HG03460 (cell line): ENCODE results near the gene TEP1.
"Not testable (repeated sequence)": the region's sequence is repeated elsewhere in the genome, so short reads cannot be mapped to it uniquely, and the experiment has no call there.

Experiments
- ATAC-seq: cut with Tn5 transposase; IDR thresholded peaks from one replicate; pipeline ENCODE4 v1.9.1; 2021; ENCODE audit not compliant: unreplicated experiment

TEP1 gene

DNA sequence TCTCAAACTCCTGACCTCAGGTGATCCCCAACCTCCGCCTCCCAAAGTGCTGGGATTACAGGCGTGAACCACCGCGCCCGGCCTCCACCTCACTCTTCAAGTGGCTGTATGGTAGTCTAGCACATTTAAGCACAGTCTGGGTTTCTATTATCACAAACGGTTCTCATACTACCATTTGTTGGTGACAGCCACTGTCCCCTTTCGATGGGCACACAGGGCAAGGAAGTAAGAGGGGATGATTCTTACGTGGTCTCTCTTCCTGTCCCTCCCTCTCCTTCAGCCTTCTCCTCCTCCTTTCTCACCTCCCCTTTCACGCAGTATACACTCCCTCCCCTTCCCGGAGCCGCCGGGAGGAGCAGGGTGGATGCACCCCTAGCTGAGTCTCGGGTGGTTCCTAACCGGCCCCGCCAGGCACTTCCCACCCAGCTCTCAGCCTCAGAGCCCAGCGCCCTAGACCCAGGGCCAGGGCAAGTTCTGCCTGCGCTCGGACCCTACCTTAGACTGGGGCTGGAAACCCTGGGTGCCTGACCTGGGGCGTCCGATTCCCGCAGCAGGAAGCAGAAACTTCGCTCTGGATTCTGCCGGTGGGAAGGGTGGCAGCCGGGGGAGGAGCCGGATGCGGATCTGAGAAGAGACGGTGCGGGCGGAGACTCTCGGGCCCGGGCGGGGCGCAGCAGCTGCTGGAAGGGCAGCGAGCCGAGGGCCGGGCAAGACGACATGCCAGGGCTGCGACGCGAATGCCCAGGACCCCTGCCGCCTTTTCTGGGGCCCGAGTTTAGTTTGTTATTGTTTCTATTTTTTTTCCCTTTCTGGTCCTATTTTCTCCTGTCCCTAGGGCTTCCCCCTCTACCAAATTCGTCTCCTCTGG, at the start of gene TEP1:
TSS of gene TEP1 (minus strand) at position 626 of the 868 bp plus-strand sequence. CDS start 5,062 bp downstream, outside the sequence.
- peak; percentile 78 for ATAC-seq

DNA sequence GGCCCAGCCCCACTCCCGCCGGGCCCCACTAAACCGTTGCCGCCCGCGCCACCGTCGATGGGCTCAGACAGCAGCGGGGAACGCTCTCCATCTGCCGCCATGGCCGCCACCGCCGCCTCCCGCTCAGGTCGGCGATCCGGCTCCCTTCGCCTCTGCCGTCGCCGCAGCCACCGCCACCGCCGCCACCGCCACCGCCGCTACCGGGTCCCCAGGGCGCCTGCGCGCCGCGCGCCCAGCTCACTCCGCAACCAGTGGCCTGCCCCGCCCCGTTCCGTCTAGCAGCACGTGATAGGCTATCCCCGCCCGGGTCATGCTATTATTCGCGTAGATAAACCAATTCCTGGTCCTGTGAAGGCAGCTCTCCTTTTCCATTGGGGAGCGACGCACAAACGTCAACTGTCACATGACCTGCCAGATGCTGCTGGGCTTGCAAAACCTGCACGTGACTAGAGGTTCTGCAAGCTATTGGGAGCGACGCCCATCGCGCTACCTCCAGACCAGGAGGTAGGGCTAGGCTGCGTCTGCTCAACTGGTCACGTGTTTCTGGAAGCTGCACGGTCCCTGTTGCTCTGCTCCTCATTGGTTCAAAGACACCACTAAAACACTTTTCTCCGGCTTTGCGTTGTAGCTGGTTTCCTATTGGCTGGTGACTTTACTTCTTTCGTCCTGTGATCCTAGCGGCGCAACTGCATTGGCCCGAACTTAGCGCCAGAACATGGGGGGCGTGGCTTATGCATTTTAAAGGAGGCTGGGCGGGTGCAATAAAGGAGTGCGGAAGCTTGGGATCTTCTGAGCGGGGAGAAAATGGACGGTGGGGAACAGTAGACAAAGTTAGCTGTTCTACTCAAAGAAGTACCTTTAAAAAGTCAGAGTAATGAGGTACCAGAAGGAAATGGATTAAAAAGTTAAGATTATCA, 48.2 kb upstream of the TEP1 start, which contains the start of gene PIP4P1:
TSS of gene PIP4P1 (minus strand) at position 210 of the 917 bp plus-strand sequence. CDS start at position 101, 109 bp downstream.
- peak; percentile 90 for ATAC-seq

DNA sequence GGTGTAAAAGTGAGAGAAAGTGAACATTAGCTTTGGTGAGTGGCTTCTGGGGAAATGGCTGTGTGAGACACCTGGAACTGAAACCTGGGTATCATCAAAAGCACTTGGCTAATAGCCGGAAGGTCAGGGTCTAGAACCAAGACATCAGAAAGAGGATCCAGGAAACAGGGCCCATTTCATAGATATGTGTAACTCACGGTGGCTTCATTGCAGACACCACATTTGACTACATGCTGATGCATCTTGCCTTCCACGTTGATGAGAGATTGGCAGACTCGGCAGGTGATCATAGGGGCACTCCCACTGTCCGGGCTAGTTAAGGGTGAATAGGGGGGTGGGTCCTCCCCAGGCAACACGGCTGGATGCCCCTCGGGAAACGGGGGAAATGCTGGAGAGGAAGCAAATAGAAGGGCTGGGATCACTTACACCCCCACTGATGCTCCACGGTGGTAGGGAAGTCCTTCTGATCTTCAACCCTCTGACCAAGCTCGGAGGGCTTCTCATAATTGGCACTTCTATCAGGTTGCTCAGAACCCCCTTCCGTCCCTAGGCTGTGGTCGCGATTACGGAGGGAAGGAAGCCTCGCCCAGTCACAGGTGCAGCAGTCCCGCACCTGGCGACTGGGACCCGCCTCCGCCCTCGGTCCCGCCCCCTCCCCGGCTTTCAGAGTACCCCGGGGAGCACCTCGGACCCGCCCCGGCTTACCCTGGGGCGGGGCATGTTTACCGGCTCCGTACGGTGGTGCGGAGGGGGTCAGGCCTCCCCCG, 47.3 kb upstream of the TEP1 start:
- peak; percentile 9 for ATAC-seq

DNA sequence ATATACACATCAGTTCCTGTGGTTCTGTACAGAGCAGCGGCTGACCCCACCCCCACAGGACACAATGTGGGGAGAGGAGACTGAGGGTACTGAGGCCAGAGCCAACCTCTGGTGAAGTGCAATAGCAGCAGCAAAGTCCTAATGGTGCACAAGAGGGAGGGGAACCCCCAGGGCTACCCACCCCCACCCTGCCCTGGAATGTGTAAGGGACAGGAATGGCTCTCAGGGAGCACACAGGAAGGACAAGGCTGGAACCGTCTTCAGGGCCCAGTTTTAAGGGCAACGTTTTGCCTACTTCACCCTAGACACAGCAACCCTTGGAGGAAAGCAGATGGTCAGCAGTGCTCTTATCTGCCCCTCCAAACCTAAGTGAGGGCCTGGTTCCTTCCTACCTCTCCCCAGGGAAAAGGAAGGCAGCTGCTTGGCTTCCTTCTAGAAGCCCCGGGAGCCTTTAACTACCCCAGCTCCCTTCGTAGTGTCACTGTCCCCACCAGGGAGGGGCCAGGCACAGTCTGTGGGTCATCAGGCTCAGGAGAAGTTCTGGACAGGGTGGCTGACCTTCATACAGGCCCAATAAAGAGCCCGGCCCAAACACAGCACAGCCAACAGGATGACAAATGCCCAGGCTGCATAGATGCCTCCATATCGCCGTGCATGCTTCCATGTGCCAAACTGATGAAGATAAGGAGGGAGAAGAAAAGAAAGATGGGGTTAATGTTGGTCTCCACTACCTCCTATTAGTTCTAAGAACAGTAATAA, 44.9 kb upstream of the TEP1 start:
- ATAC-seq: no peak

DNA sequence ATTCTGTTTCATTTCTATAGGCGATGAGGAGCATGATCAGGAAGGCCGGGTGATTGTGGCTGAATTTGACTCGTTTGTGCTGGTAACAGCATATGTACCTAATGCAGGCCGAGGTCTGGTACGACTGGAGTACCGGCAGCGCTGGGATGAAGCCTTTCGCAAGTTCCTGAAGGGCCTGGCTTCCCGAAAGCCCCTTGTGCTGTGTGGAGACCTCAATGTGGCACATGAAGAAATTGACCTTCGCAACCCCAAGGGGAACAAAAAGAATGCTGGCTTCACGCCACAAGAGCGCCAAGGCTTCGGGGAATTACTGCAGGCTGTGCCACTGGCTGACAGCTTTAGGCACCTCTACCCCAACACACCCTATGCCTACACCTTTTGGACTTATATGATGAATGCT, 43.7 kb upstream of the TEP1 start:
- no peak for ATAC-seq

DNA sequence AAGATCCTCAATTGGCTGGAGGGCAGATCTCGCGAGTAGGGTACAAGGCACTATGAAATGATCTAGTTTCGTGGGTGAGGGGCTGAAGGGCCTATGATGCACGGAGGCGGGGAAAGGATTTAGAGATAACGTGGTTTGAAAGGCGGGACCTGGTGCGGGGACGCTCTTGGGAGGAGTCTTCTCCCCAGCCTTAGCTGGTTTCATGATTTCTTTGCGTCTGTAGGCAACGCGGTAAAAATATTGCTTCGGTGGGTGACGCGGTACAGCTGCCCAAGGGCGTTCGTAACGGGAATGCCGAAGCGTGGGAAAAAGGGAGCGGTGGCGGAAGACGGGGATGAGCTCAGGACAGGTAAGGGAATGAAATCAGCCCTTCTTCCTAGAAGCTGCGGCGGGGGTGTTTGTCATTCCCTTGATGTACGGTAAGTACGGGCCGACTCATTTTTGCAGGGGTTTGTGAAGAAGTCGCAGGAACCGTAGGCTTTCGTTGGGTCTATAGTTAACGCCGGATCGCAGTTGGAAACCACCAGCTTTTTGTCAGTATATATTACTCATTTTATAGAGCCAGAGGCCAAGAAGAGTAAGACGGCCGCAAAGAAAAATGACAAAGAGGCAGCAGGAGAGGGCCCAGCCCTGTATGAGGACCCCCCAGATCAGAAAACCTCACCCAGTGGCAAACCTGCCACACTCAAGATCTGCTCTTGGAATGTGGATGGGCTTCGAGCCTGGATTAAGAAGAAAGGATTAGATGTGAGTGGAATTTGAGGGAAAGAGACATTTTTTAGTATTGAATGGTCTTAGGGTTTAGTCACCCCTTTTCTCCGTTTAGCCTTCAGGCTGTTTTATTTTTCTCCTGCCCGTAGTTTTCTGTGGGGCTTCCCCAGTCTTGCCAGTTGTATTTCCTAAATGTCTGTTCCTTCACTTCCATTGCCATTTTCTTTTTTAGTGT, 42.3 kb upstream of the TEP1 start:
- ATAC-seq: peak; percentile 36

DNA sequence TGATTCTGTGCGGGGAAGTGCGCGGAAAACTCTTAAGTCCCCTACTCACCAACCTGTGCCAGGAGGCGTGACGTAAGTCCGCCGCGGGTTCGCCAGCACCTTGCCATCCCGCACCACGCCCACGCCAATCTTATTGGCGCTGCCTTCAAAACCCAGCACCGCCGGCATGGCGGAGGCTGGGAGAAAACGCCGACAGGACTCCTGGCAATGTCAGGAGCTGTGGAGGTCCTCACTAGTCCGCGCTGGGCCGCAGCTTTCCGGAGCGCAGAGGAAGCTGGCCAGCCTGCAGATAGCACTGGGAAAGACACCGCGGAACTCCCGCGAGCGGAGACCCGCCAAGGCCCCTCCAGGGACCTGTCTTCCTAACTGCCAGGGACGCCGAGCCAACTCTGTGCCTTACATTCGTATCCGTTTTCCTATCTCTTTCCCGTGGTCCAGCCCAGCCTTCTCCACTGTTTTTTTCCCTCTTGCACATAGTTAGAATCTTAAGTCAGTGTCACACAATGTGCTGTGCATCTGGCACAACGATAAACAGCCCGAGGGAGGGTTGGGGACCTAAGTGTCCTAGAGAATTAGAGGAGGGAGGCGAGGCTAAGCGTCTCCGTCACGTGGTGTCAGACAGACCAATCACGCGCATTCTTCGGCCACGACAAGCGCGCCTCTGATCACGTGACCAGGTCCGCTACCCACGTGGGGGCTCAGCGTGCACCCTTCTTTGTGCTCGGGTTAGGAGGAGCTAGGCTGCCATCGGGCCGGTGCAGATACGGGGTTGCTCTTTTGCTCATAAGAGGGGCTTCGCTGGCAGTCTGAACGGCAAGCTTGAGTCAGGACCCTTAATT, 41.4 kb upstream of the TEP1 start, which contains the start of the genes APEX1 and OSGEP:
TSS of gene APEX1 (plus strand) at position 711 of the 839 bp plus-strand sequence. CDS start 420 bp downstream, outside the sequence.
TSS of gene OSGEP (minus strand) at position 297 of the 839 bp plus-strand sequence. CDS start at position 168, 129 bp downstream.
- peak; percentile 83 for ATAC-seq

DNA sequence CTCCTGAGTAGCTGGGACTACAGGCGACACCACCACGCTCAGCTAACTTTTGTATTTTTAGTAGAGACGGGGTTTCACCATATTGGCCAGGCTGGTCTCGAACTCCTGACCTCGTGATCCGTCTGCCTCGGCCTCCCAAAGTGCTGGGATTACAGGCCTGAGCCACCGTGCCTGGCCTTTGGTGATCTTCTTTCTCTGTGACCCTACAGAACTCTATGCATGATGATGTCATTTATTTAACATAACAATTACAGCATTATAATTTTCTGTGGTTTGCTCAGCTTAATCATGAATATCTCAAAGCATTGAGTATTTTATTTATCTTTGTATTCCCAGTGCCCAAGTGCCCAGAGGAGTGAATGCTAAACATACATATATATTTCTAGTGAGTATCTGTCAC, 39.5 kb upstream of the TEP1 start:
- not testable (repeated sequence) for ATAC-seq

DNA sequence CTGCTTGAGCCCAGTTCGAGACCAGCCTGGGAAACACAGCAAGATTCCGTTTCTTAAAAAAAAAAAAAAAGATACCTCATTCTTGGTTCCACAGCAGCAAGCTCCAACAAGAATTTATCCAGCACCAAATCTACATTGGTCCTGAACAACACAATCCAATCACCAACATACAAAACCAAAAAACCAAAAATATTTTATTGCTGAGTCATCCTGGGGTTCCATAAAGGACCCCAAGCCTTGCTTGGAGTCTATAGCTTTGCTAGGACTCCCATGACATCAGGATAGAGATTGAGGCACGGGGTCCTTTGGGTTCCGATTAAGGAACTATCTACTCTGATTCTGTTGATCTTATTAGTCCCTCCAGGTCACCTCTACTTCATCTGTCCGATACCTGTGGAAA, 33.6 kb upstream of the TEP1 start:
- no peak for ATAC-seq

DNA sequence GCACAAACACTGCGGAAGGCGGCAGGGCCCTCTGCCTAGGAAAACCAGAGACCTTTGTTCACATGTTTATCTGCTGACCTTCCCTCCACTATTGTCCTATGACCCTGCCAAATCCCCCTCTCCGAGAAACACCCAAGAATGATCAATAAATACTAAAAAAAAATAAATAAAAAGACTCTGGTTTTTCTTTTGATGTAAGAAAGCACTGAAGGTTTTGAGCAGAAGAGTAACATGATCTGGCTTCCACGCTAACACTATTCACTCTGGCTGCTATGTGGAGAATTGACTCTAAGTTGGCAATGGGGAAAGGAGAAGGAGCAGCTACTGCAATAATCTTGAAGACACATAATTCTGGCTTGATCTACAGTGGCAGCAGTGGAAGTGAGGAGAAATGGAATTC, 30.3 kb upstream of the TEP1 start:
- not testable (repeated sequence) for ATAC-seq

DNA sequence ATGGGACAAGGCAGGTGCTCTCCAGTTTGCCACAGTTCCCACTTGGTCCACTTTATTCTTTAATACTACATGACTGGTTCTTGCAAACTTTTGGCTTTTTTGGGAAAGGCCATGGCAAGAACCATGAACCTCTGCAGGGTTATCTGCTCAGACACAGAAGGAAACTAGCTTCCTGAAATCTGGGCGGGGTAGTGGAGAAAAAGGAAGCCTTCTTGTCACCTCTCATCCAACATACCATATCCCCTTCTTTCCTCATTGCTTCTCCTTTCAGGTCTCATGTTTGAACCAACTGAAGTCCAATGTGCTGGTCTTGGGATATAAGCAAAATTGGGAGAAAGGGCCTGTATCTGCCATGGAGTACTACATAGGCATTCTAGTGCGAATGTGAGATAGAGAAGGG, 28.2 kb upstream of the TEP1 start:
- no peak for ATAC-seq

DNA sequence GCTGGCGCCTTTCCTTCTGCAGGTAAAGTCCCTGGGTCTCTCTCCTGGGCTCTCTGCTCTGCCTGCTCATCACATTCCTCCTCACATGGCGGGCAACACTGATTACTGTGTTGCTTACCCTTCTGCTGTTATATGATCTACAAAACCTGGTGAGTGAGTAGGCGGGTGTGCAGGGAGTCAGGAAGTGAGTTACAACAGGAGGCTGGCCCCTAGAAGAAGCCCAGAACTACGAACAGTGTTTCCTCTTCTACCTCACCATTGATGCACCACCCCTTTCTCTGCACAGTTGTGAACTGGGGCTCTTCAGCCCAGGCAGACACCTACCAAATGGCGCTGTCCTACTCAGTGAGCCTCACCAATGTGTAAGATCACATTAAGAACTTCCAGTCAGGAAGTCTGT, 27.6 kb upstream of the TEP1 start:
- no peak for ATAC-seq

DNA sequence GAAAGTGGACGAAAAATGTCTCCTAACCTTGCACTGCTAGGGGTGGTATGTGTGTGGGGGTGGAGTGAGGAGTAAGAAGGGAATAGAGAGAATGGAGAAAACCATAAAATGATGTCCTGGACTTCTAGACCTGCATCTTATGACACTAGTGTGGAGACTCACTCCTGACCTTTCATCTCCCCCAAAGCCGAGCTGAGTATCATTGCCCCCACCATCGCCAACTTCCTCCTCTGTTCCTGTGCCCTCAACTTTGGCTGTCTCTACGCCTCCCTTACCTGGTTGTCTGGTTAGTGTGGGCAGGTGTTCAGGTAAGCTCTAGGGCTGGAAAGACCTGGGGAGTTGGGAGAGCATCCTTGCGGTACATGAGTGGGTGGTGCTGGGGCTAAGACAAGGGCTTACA, 27.2 kb upstream of the TEP1 start:
- ATAC-seq: no peak

DNA sequence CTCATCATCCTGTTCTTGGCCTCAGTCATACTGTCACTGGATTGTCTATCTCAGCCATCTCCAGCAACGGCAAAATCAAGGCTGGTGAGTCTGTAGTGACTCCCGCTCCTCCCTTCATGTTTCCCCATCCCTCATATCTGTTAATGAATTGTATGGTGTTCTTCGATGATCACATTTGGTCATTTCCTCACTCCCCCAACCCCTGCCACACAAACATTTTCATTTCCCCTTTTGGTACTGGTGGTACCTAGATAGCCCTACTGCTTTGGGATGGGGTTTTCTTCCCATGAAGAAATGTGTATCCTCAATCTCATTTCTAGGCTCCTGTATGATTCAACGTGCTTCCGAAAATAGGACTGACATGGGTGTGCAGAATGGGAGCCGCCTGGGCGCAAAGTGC, 25.4 kb upstream of the TEP1 start:
- ATAC-seq: no peak

DNA sequence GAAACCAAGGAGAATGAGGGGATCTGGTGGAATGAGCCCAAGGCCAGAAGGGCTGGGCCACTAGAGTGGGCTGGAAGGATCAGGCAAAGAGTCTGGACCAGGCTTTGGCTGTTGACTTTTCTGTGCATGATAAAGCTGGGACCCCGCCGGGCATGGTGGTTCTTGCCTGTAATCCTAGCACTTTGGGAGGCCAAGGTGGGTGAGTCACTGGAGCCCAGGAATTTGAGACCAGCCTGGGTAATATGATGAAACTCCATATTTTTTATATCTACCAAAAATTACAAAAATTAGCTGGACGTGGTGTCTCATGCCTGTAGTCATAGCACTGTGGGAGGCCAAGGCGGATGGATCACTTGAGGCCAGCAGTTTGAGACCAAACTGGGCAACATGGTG, 23.1 kb upstream of the TEP1 start:
- no peak for ATAC-seq

DNA sequence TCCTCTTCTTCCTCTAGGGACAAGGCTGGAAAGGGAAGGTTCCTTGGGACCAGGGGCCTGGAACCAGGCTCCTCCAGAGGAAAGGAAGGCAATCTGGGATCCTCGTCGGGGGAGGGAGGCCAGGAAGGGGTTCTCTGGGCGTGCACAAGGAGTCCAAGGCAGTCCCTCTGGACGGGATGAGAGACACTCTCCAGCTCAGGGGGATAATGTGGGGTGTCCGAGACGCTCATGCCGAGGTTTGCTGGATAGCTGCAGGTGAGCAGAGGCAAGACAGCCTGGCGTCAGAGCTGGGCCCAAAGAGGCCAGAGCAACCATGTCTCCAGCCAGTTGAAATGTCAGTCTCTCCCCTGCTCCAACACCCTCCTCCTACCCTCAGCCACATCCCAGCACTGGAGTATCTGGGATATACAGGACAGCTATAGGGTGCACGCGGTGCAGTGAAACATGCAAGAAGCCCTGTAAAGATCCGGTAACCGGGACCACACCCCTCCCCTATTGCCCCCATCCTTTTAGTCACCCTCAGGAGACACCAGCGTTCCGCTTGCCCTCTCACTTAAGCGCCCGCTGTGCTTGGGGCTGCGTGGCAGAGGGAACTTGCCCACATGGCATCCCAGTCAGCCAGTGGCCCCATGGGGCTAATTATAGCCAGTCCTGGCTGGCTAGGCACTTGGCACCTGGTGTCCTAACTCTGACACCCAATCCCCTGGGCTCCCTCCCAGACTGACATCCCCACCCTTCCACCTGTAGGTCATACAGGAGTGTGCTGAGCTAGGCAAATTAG, 22.5 kb upstream of the TEP1 start, which contains the start of gene KLHL33:
TSS of gene KLHL33 (minus strand) at position 585 of the 781 bp plus-strand sequence. CDS start at position 230, 355 bp downstream.
- no peak for ATAC-seq
